Tibial artery (tissue), 4 donors: ENCODE measurements around the gene TSPAN9.

Experiments
- DNase-seq, 2 donors: peaks; one replicate each; pipeline ENCODE4 v3.0.0-alpha.2; 2019
- H3K27ac ChIP-seq, 2 donors: fragments of 200-600 bp; sonication (generic) in 1 of 2; 1 replicate in 1 of 2; 2 replicates in 1 of 2; pipeline ENCODE4 v1.5.1; 2018 to 2019; ENCODE audit warnings: mild to moderate bottlenecking in 1 of 2
- H3K27me3 ChIP-seq, 2 donors: fragments of 200-600 bp; sonication (generic) in 1 of 2; one replicate each; pipeline versions ENCODE4 v1.5.1 to v1.6.0; 2016 to 2019
- H3K36me3 ChIP-seq, 3 donors: fragments of 200-600 bp; sonication (generic) in 2 of 3; one replicate each; pipeline ENCODE4 v1.5.1; 2016 to 2019; ENCODE audit warnings: mild to moderate bottlenecking in 2 of 3
- H3K4me1 ChIP-seq, 4 donors: fragments of 200-600 bp; sonication (generic) in 2 of 4; 1 replicate in 3 of 4; 2 replicates in 1 of 4; pipeline ENCODE4 v1.5.1; 2016 to 2019
- H3K4me3 ChIP-seq, 2 donors: fragments of 200-600 bp; sonication (generic) in 1 of 2; 1 replicate in 1 of 2; 2 replicates in 1 of 2; pipeline ENCODE4 v1.5.1; 2018 to 2019; ENCODE audit warnings: mild to moderate bottlenecking in 2 of 2
- H3K9me3 ChIP-seq, 3 donors: fragments of 200-600 bp; sonication (generic) in 1 of 3; one replicate each; pipeline ENCODE4 v1.5.1; 2016 to 2019
- intact Hi-C: fragments of 100-400 bp; cut with DNase I; formaldehyde crosslinking; loops from one replicate; pipeline ENCODE4 v1.15.0; 2023; ENCODE audit warnings: low total_unique reads
- TF ChIP-seq, protein P1 (sequence below), 2 experiments: fragments of 200-600 bp in 1 of 2; fragments of 450-650 bp in 1 of 2; IDR thresholded peaks; one replicate each; pipeline ENCODE4 v1.5.1; 2017 to 2019; ENCODE audit warnings: antibody characterized with exemption in 2 of 2, mild to moderate bottlenecking in 1 of 2, moderate library complexity in 1 of 2

The TSPAN9 gene

DNA sequence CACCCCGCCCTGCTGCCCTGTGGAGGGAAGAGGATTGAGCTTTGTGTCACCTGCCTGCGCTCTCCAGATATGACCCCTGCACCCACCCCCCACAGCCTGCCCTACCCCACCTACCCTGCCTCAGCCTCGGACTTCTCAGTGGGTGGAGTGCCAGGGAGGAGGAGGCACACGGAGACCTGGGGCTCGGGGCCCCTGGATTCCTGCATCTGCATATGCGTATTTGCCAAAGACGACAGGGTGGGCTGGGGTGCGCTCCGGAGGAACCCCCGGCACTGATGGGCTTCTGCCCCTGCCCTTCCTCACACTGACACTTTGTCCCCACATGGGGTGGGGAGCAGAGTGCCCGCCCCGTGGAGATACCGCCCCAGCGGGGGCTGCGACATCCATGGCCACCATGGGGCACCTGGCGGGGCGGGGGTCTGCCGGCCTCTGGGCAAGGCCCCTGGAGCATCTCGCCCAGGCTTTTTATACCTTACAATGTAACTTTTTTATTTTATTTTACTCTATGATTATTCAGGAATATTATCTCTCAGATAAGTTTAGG lies 206.0 kb downstream of the TSPAN9 start:
- H3K4me1 ChIP-seq = no peaks in the 10 kb centered on the region
- TF ChIP-seq, protein P1, sequence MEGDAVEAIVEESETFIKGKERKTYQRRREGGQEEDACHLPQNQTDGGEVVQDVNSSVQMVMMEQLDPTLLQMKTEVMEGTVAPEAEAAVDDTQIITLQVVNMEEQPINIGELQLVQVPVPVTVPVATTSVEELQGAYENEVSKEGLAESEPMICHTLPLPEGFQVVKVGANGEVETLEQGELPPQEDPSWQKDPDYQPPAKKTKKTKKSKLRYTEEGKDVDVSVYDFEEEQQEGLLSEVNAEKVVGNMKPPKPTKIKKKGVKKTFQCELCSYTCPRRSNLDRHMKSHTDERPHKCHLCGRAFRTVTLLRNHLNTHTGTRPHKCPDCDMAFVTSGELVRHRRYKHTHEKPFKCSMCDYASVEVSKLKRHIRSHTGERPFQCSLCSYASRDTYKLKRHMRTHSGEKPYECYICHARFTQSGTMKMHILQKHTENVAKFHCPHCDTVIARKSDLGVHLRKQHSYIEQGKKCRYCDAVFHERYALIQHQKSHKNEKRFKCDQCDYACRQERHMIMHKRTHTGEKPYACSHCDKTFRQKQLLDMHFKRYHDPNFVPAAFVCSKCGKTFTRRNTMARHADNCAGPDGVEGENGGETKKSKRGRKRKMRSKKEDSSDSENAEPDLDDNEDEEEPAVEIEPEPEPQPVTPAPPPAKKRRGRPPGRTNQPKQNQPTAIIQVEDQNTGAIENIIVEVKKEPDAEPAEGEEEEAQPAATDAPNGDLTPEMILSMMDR (IDR thresholded peaks at IDR 0.05) = no peak
- H3K9me3 ChIP-seq = no peaks in the 10 kb centered on the region
- no peak overlapping the region for H3K27ac ChIP-seq
- no peak for DNase-seq
- H3K4me3 ChIP-seq = no peak overlapping the region
- H3K27me3 ChIP-seq = no peaks in the 10 kb centered on the region
- intact Hi-C loops = no loop called here
- peaks cover 16 to 77% (median 49%) of the 10 kb centered on the region in 3 donors for H3K36me3 ChIP-seq

DNA sequence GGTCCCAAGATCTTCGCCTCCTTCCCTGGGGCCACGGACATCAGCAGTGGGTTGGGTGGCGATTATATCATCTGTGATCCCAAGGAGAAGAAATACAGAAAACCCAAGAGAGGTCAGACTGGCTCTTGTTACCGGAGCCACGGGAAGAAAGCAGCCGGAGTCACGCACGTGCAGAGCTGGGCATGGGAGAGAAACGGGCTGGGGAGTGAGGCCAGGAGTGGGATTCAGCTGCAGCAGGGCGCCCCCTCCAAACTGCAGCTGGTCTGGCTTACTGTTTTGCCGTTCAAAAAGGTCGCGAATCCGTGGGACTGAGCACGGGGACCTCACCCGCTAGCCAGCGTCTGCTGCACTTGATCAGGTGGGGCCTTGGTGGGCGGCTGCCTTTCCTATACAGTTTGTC lies 207.2 kb downstream of the TSPAN9 start:
- peaks cover 16 to 76% (median 49%) of the 10 kb centered on the region in 3 donors for H3K36me3 ChIP-seq
- no peaks in the 10 kb centered on the region for H3K4me1 ChIP-seq
- TF ChIP-seq, protein P1 (IDR thresholded peaks at IDR 0.05) = no peak
- H3K9me3 ChIP-seq = no peaks in the 10 kb centered on the region
- no peaks in the 10 kb centered on the region for H3K27me3 ChIP-seq
- no peak overlapping the region for H3K4me3 ChIP-seq
- no peak for DNase-seq
- intact Hi-C loops = no loop called here
- no peak overlapping the region for H3K27ac ChIP-seq

DNA sequence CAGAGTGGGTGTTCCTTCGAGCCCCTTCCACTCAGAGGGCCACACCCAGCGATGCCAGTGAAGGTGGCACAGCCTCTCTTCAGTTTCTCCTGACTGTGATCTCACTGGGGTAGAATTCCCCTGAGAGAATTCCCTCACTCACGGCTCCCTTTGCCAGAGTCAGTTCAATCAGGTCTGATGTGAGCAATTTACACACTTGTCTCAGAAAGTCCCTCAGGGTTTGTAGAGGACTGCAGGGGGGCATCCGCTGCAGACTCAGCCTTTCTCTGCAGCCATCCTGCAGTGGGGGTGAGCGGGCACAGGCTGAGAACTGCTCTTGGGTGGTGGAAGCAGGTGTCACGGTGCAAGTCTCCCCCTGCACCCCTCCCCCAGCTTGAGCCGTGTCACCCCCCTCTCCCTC lies 208.4 kb downstream of the TSPAN9 start:
- TF ChIP-seq, protein P1 (IDR thresholded peaks at IDR 0.05) = no peak
- Histone ChIP-seq H3K27ac (no peak overlapping the region), H3K9me3 (no peaks in the 10 kb centered on the region), H3K27me3 (no peaks in the 10 kb centered on the region), H3K4me3 (no peak overlapping the region), H3K36me3 (peaks cover 16 to 70% (median 40%) of the 10 kb centered on the region in 3 donors), H3K4me1 (no peaks in the 10 kb centered on the region)
- no peak for DNase-seq
- intact Hi-C loops = no loop called here

DNA sequence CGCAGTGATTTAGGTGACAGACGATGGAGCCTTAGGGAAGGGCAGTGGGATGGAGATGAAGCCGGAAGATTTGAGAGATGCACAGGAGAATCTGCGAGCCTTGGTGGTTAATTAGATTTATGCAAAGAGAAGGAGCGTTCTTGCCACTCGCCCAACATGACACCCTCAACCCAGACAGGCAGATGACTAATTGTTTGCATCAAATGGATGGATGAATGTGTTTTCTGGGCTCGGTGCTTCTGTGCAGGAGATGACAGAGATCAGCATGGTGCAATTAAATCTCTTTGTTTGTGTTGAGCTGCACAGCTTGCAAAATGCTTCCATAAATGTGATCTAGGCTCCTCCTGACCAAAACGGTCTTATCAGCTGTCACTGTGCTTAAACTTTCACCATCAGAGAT lies 211.5 kb downstream of the TSPAN9 start:
- no peak overlapping the region for H3K4me3 ChIP-seq
- intact Hi-C loops = no loop called here
- TF ChIP-seq, protein P1 (IDR thresholded peaks at IDR 0.05) = no peak
- H3K27me3 ChIP-seq = no peaks in the 10 kb centered on the region
- peaks cover 0 to 3% (median 1%) of the 10 kb centered on the region in 4 donors for H3K4me1 ChIP-seq
- no peaks in the 10 kb centered on the region for H3K9me3 ChIP-seq
- H3K36me3 ChIP-seq = peaks cover 0 to 45% (median 11%) of the 10 kb centered on the region in 3 donors
- no peak for DNase-seq
- H3K27ac ChIP-seq = no peak overlapping the region

DNA sequence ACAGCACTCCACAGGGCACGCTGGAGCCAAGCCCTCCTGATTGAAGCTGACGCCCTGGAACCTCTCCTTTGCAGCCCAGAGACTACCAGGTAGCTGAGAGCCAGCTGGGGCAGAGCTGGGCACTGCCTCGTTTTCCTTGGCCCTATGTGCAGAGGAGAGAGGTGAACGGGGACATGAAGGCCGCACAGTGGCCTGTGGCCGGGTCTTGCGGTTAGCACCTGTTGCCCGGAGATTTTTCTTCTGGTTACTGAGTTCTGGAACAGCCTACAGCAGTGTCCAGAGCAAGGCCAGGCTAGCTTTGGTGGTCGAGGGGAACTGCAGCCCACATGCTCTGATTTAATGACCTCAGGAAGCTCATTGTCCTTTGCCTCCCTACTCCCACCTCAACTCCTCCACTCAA lies 212.5 kb downstream of the TSPAN9 start:
- H3K27ac ChIP-seq = no peak overlapping the region

More for the DNA sequence above, 212.5 kb downstream of the TSPAN9 start:
- no peaks in the 10 kb centered on the region for H3K9me3 ChIP-seq
- TF ChIP-seq, protein P1 (IDR thresholded peaks at IDR 0.05) = no peak
- H3K4me1 ChIP-seq = peaks cover 0 to 13% (median 8%) of the 10 kb centered on the region in 4 donors
- H3K4me3 ChIP-seq = no peak overlapping the region
- H3K27me3 ChIP-seq = no peaks in the 10 kb centered on the region
- H3K36me3 ChIP-seq = peaks cover 0 to 35% (median 7%) of the 10 kb centered on the region in 3 donors
- intact Hi-C loops = no loop called here
- no peak for DNase-seq
